IMR-90 (cell line): Measurements from ENCODE around the gene ZDHHC14. TPM values are rescaled to one million over a fixed set of nuclear protein-coding genes. Genes with fewer than 3 reads are reported as not detected.

Experiments
- ATAC-seq: fragments of 200-7000 bp; cut with Tn5 transposase; 2 replicates; pipeline ENCODE4 v1.9.1; 2020; ENCODE audit warnings: low read depth, mild to moderate bottlenecking, moderate library complexity
- BruUV-seq: library from RNA; stranded (reverse); fragments of 400-500 nt; replicated peaks from 2 replicates; lab custom pipeline; 2021; lab: Mats Ljungman, UMichigan
- CTCF ChIA-PET: fragments of 300-600 bp; formaldehyde crosslinking; extraction: SDS; loops from one replicate; lab custom pipeline; 2021; ENCODE audit warnings: antibody characterized with exemption; lab: Yijun Ruan, JAX
- POLR2A ChIA-PET: fragments of 300-600 bp; sonication (Branson Sonifier 250); formaldehyde crosslinking; loops from one replicate; lab custom pipeline; 2022; ENCODE audit warnings: antibody characterized with exemption; ENCODE audit not compliant: unreplicated experiment; lab: Charles Lee
- DNase-seq: peaks from one replicate; pipeline ENCODE4 v3.0.0; 2013
- H2AFZ ChIP-seq: replicated peaks from 2 replicates; pipeline ENCODE3; 2013; ENCODE audit warnings: low read length, mild to moderate bottlenecking; ENCODE audit not compliant: poor library complexity
- H2AK5ac ChIP-seq: 2 replicates; pipeline ENCODE4 v1.6.1; 2013; ENCODE audit warnings: low read depth, low read length, inconsistent platforms
- H2AK9ac ChIP-seq: replicated peaks from 2 replicates; pipeline ENCODE3; 2013; ENCODE audit warnings: mild to moderate bottlenecking, low read depth, low read length, moderate library complexity; ENCODE audit not compliant: poor library complexity
- H2BK120ac ChIP-seq: 2 replicates; pipeline ENCODE4 v1.6.1; 2013; ENCODE audit warnings: low read depth, low read length, inconsistent platforms
- H2BK15ac ChIP-seq: 3 replicates; pipeline ENCODE4 v1.6.1; 2013; ENCODE audit warnings: low read depth, low read length, inconsistent platforms
- H2BK20ac ChIP-seq: 2 replicates; pipeline ENCODE4 v1.6.1; 2013; ENCODE audit warnings: low read depth, mild to moderate bottlenecking, inconsistent platforms, low read length, moderate library complexity
- H2BK5ac ChIP-seq: 2 replicates; pipeline ENCODE4 v1.6.1; 2013; ENCODE audit warnings: mild to moderate bottlenecking, low read depth, low read length, inconsistent platforms; ENCODE audit not compliant: poor library complexity, severe bottlenecking
- H3K14ac ChIP-seq: replicated peaks from 2 replicates; pipeline ENCODE4 v1.6.1; 2013; ENCODE audit warnings: low read depth, low read length, inconsistent platforms
- H3K18ac ChIP-seq: 2 replicates; pipeline ENCODE4 v1.6.1; 2013; ENCODE audit warnings: low read depth, low read length, control low read depth
- H3K23ac ChIP-seq: 2 replicates; pipeline ENCODE4 v1.6.1; 2013; ENCODE audit warnings: low read depth, low read length, inconsistent platforms
- H3K27ac ChIP-seq: 2 replicates; pipeline ENCODE4 v1.5.1; 2013; ENCODE audit warnings: mild to moderate bottlenecking, control low read depth, low read length; ENCODE audit not compliant: insufficient read depth
- H3K27me3 ChIP-seq: 2 replicates; pipeline ENCODE4 v1.6.1; 2013; ENCODE audit warnings: low read length; ENCODE audit not compliant: control insufficient read depth, insufficient read depth
- H3K36me3 ChIP-seq: 2 replicates; pipeline ENCODE4 v1.6.1; 2013; ENCODE audit warnings: low read length, mixed read lengths; ENCODE audit not compliant: control insufficient read depth, insufficient read depth
- H3K4ac ChIP-seq: 2 replicates; pipeline ENCODE4 v1.6.1; 2013; ENCODE audit warnings: low read depth, low read length, inconsistent platforms
- H3K4me1 ChIP-seq: 2 replicates; pipeline ENCODE4 v1.6.1; 2013; ENCODE audit warnings: low read length, mixed read lengths; ENCODE audit not compliant: control insufficient read depth, insufficient read depth
- H3K4me2 ChIP-seq: 2 replicates; pipeline ENCODE4 v1.6.1; 2013; ENCODE audit warnings: low read depth, mild to moderate bottlenecking, control low read depth, low read length, moderate library complexity
- H3K4me3 ChIP-seq: 2 replicates; pipeline ENCODE4 v1.5.1; 2013; ENCODE audit warnings: low read depth, mild to moderate bottlenecking, control low read depth, low read length, moderate library complexity; ENCODE audit not compliant: insufficient read depth
- H3K56ac ChIP-seq: 2 replicates; pipeline ENCODE4 v1.6.1; 2013; ENCODE audit warnings: low read length, inconsistent platforms; ENCODE audit not compliant: insufficient read depth; ENCODE audit errors: extremely low read depth
- H3K79me1 ChIP-seq, 2 experiments: 2 replicates each; pipeline ENCODE4 v1.6.1; 2013; ENCODE audit warnings: low read length in 2 of 2, inconsistent platforms in 1 of 2, low read depth in 1 of 2
- H3K9ac ChIP-seq: 2 replicates; pipeline ENCODE4 v1.6.1; 2013; ENCODE audit warnings: low read depth, low read length, control low read depth
- H3K9me1 ChIP-seq: 2 replicates; pipeline ENCODE4 v1.6.1; 2013; ENCODE audit warnings: low read length, inconsistent platforms; ENCODE audit not compliant: insufficient read depth
- H3K9me3 ChIP-seq: 2 replicates; pipeline ENCODE4 v1.6.1; 2013; ENCODE audit warnings: low read length; ENCODE audit not compliant: control insufficient read depth, insufficient read depth
- H4K20me1 ChIP-seq: 2 replicates; pipeline ENCODE4 v1.6.1; 2013; ENCODE audit warnings: low read length, inconsistent platforms; ENCODE audit not compliant: insufficient read depth
- H4K5ac ChIP-seq: 2 replicates; pipeline ENCODE4 v1.6.1; 2013; ENCODE audit warnings: mild to moderate bottlenecking, low read depth, low read length, control low read depth
- H4K8ac ChIP-seq, 2 experiments: 2 replicates each; pipeline ENCODE4 v1.6.1; 2013; ENCODE audit warnings: low read depth in 2 of 2, low read length in 2 of 2, control low read depth in 1 of 2, inconsistent platforms in 1 of 2
- H4K91ac ChIP-seq: 2 replicates; pipeline ENCODE4 v1.6.1; 2013; ENCODE audit warnings: low read depth, low read length, inconsistent platforms; ENCODE audit not compliant: insufficient read depth
- BHLHE40 ChIP-seq: fragments of 150-350 bp; IDR thresholded peaks from 2 replicates; pipeline ENCODE4 v1.6.1; 2016; ENCODE audit warnings: mild to moderate bottlenecking, low read depth, low read length
- CEBPB ChIP-seq: IDR thresholded peaks from 2 replicates; pipeline ENCODE4 v1.6.1; 2012; ENCODE audit warnings: low read depth, low read length, improper control_type of control experiment
- CHD1 ChIP-seq: IDR thresholded peaks from 2 replicates; pipeline ENCODE4 v1.6.1; 2012; ENCODE audit warnings: low read depth, low read length, improper control_type of control experiment
- FOS ChIP-seq: fragments of 150-350 bp; IDR thresholded peaks from 2 replicates; pipeline ENCODE4 v1.6.1; 2016; ENCODE audit warnings: low read depth, low read length
- MAFK ChIP-seq: IDR thresholded peaks from 2 replicates; pipeline ENCODE4 v1.6.1; 2012; ENCODE audit warnings: low read depth, low read length, improper control_type of control experiment
- MAZ ChIP-seq: IDR thresholded peaks from 2 replicates; pipeline ENCODE4 v1.6.1; 2012; ENCODE audit warnings: low read depth, mild to moderate bottlenecking, low read length, improper control_type of control experiment, moderate library complexity, borderline replicate concordance
- MXI1 ChIP-seq: IDR thresholded peaks from 2 replicates; pipeline ENCODE4 v1.6.1; 2012; ENCODE audit warnings: low read depth, mild to moderate bottlenecking, low read length, moderate library complexity, borderline replicate concordance
- NFE2L2 ChIP-seq: fragments of 150-350 bp; IDR thresholded peaks from 2 replicates; pipeline ENCODE4 v1.6.1; 2016; ENCODE audit warnings: low read depth, mild to moderate bottlenecking, low read length
- POLR2A ChIP-seq: IDR thresholded peaks from 2 replicates; pipeline ENCODE4 v1.6.1; 2012; ENCODE audit warnings: mild to moderate bottlenecking, low read depth, low read length
- RAD21 ChIP-seq: IDR thresholded peaks from 2 replicates; pipeline ENCODE4 v1.6.1; 2012; ENCODE audit warnings: low read length, improper control_type of control experiment
- RCOR1 ChIP-seq: IDR thresholded peaks from 2 replicates; pipeline ENCODE4 v1.6.1; 2012; ENCODE audit warnings: mild to moderate bottlenecking, low read length, improper control_type of control experiment; ENCODE audit not compliant: insufficient replicate concordance
- RFX5 ChIP-seq: IDR thresholded peaks from 2 replicates; pipeline ENCODE4 v1.8.0; 2012; ENCODE audit warnings: low read depth, mild to moderate bottlenecking, low read length, moderate library complexity
- SMC3 ChIP-seq: fragments of 150-350 bp; IDR thresholded peaks from 2 replicates; pipeline ENCODE4 v1.6.1; 2016; ENCODE audit warnings: low read depth, mild to moderate bottlenecking, antibody characterized with exemption, low read length, moderate library complexity
- USF2 ChIP-seq: fragments of 150-350 bp; IDR thresholded peaks from 2 replicates; pipeline ENCODE4 v1.6.1; 2017; ENCODE audit warnings: mild to moderate bottlenecking, antibody characterized with exemption, low read length, low read depth
- WGBS, 2 experiments: methylation state at CpG; one replicate each; pipeline versions ENCODE4 v1.1.5 to v1.1.7; 2013; ENCODE audit warnings: missing lambda C conversion rate in 2 of 2; ENCODE audit not compliant: insufficient read length in 1 of 2; ENCODE audit errors: extremely low coverage in 2 of 2; 5-methylcytosine and 5-hydroxymethylcytosine counted together
- dilution Hi-C: fragments of 300-500 bp; cut with HindIII; formaldehyde crosslinking; loops from one replicate; pipeline ENCODE4 v1.14.3; 2018; ENCODE audit warnings: low sequenced_read_pairs; ENCODE audit not compliant: unreplicated experiment
- in situ Hi-C: fragments of 300-500 bp; cut with MboI; formaldehyde crosslinking; loops from 3 replicates; pipeline ENCODE4 v1.14.3; 2019; ENCODE audit warnings: low sequenced_read_pairs, inconsistent platforms, mixed read lengths
- intact Hi-C: fragments of 100-400 bp; cut with micrococcal nuclease; formaldehyde crosslinking; loops from 2 replicates; pipeline ENCODE4 v1.10.0; 2022
- polyA plus RNA-seq, 3 experiments: library from polyadenylated mRNA; depleted of rRNA; stranded (reverse); fragments of >200 nt; gene quantifications; 2 replicates each; pipeline ENCODE4 v1.2.3, GENCODE V29; 2012; ENCODE audit warnings: low replicate concordance in 1 of 3
- total RNA-seq: library from RNA; depleted of rRNA; stranded (reverse); fragments of >200 nt; gene quantifications from 2 replicates; pipeline ENCODE4 v1.2.3, GENCODE V29; 2012
- TF ChIP-seq, protein P1 (sequence below): conservative IDR thresholded peaks from 2 replicates; pipeline ENCODE4 v1.5.1; 2012; ENCODE audit warnings: mild to moderate bottlenecking, low read depth, low read length, improper control_type of control experiment
- TF ChIP-seq, protein P2 (sequence below): fragments of 150-350 bp; IDR thresholded peaks from 2 replicates; pipeline ENCODE4 v1.6.1; 2016; ENCODE audit warnings: low read depth, mild to moderate bottlenecking, low read length, moderate library complexity, borderline replicate concordance

ZDHHC14 gene
- total and polyA plus RNA-seq, 2 of the 4 experiments (the other 2 are of a cell fraction): 0.90 to 2.0 TPM

GRCh38 chr6:157368359-157369049 lies 12.5 kb upstream of the ZDHHC14 start:
- no peak overlapping the region for H2BK5ac ChIP-seq
- dilution Hi-C loops (no loop called here), in situ Hi-C loops (no loop called here), intact Hi-C loops (no loop called here)
- H2BK15ac ChIP-seq: no peak overlapping the region
- no peak overlapping the region for H3K23ac ChIP-seq
- H2AFZ ChIP-seq: no peak overlapping the region
- H3K27ac ChIP-seq: no peak overlapping the region
- H3K9ac ChIP-seq: no peak overlapping the region
- no peak overlapping the region for H3K4ac ChIP-seq
- no peak overlapping the region for H3K14ac ChIP-seq
- H3K4me2 ChIP-seq: no peak overlapping the region
- TF ChIP-seq CHD1 (no peak), USF2 (no peak), CEBPB (no peak), RCOR1 (no peak), BHLHE40 (no peak), MXI1 (no peak), MAZ (no peak), FOS (no peak), POLR2A (no peak), NFE2L2 (no peak), RFX5 (no peak), MAFK (no peak), SMC3 (no peak), RAD21 (no peak)
- TF ChIP-seq, protein P1, sequence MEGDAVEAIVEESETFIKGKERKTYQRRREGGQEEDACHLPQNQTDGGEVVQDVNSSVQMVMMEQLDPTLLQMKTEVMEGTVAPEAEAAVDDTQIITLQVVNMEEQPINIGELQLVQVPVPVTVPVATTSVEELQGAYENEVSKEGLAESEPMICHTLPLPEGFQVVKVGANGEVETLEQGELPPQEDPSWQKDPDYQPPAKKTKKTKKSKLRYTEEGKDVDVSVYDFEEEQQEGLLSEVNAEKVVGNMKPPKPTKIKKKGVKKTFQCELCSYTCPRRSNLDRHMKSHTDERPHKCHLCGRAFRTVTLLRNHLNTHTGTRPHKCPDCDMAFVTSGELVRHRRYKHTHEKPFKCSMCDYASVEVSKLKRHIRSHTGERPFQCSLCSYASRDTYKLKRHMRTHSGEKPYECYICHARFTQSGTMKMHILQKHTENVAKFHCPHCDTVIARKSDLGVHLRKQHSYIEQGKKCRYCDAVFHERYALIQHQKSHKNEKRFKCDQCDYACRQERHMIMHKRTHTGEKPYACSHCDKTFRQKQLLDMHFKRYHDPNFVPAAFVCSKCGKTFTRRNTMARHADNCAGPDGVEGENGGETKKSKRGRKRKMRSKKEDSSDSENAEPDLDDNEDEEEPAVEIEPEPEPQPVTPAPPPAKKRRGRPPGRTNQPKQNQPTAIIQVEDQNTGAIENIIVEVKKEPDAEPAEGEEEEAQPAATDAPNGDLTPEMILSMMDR: no peak
- TF ChIP-seq, protein P2, sequence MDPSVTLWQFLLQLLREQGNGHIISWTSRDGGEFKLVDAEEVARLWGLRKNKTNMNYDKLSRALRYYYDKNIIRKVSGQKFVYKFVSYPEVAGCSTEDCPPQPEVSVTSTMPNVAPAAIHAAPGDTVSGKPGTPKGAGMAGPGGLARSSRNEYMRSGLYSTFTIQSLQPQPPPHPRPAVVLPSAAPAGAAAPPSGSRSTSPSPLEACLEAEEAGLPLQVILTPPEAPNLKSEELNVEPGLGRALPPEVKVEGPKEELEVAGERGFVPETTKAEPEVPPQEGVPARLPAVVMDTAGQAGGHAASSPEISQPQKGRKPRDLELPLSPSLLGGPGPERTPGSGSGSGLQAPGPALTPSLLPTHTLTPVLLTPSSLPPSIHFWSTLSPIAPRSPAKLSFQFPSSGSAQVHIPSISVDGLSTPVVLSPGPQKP: no peak
- H2AK9ac ChIP-seq: no peak overlapping the region
- no peak for ATAC-seq
- peaks cover 15% of the 10 kb centered on the region for H3K27me3 ChIP-seq
- no peak overlapping the region for H3K56ac ChIP-seq
- H3K18ac ChIP-seq: no peak overlapping the region
- H3K79me1 ChIP-seq: no peaks in the 10 kb centered on the region
- DNase-seq: no peak
- CTCF ChIA-PET: no interaction called here
- H3K4me1 ChIP-seq: no peaks in the 10 kb centered on the region
- no peak overlapping the region for H3K4me3 ChIP-seq
- H2AK5ac ChIP-seq: no peak overlapping the region
- no peak overlapping the region for H2BK20ac ChIP-seq
- WGBS, 2 experiments: 51% methylated on average over 6 of the region's 7 CpGs; no CpG with 5 or more reads in 1 of the 2 experiments
- no peak overlapping the region for H2BK120ac ChIP-seq
- no peaks in the 10 kb centered on the region for H4K20me1 ChIP-seq
- H4K91ac ChIP-seq: no peak overlapping the region
- BruUV-seq: no TSS peak
- H4K5ac ChIP-seq: no peak overlapping the region
- POLR2A ChIA-PET: no interaction called here
- no peaks in the 10 kb centered on the region for H3K9me3 ChIP-seq
- H3K9me1 ChIP-seq: no peaks in the 10 kb centered on the region
- H4K8ac ChIP-seq: no peak overlapping the region
- H3K36me3 ChIP-seq: no peaks in the 10 kb centered on the region
